Measurements from ENCODE around the gene GALNT1. TPM values are rescaled to one million over a fixed set of nuclear protein-coding genes. Genes with fewer than 3 reads are reported as not detected.
A peak's percentile ranks its signal among the peaks of the same experiment; 100 is the strongest.

Gene GALNT1
- total RNA-seq, 1 experiment from 2014 or later = 16.0 TPM

DNA sequence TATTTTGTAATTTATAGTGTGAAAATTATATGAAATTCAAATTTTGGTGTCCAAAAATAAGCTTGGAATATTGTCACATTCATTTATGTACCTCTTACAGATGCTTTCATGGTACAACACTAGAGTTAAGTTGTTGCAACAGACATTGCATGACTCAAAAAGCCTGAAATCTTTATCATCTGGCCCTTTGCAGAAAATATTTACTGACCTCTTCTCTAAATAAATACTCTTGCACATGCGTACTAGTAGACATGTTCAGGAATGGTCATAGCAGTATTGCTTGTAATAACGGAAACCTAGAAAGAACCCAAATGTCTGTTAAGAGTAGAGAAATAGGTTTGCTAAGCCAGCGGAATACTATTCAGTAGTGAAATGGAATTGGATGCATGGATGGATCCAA lies 60.4 kb downstream of the GALNT1 start:
- in situ Hi-C loops (cut with HindIII; ENCODE audit: low pct_unique_long_range_greater_than_20kb, low sequenced_read_pairs) = no loop called here
- no peak for DNase-seq (ENCODE audit: low read depth)

DNA sequence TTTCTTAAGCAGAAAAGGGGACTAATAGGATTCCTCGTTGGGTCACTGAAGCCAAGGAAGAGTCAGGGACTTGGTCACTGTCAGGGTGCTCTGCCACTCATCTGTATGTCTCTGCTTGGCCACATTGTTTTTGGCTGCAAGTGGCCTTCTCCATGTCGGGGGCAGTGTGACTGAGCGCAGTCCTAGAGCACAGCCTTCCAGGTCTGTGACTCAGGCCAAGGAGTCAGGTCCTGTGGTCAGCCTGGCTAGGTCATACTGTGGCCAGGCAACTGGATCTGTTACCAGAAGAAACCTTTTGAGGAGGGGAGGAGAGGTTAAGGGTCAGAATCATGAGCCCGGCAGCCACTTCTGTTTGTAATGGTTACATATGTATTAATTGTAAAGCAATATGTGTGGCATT lies 61.3 kb downstream of the GALNT1 start:
- DNase-seq (ENCODE audit: low read depth) = no peak
- in situ Hi-C loops (cut with HindIII; ENCODE audit: low pct_unique_long_range_greater_than_20kb, low sequenced_read_pairs) = no loop called here

DNA sequence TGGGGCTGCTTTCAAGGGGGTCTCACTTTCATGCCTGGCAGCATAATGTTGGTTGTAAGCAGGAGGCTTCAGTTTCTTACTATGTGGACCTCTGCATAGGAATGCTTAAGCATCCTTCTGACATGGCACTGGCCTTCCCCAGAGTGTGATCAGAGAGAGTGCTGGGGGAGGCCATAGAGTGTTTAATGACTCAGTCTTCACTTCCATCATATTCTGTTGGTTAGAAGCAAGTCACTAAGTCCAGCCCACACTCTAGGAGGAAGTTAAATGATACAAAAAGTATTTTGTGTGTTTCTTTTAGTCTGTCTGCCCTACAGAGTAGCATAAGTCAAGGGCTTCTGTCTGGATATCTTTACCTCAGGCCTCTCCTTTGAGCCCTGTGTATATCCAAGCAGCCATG lies 64.9 kb downstream of the GALNT1 start:
- DNase-seq (ENCODE audit: low read depth) = no peak
- in situ Hi-C loops (cut with HindIII; ENCODE audit: low pct_unique_long_range_greater_than_20kb, low sequenced_read_pairs) = no loop called here

DNA sequence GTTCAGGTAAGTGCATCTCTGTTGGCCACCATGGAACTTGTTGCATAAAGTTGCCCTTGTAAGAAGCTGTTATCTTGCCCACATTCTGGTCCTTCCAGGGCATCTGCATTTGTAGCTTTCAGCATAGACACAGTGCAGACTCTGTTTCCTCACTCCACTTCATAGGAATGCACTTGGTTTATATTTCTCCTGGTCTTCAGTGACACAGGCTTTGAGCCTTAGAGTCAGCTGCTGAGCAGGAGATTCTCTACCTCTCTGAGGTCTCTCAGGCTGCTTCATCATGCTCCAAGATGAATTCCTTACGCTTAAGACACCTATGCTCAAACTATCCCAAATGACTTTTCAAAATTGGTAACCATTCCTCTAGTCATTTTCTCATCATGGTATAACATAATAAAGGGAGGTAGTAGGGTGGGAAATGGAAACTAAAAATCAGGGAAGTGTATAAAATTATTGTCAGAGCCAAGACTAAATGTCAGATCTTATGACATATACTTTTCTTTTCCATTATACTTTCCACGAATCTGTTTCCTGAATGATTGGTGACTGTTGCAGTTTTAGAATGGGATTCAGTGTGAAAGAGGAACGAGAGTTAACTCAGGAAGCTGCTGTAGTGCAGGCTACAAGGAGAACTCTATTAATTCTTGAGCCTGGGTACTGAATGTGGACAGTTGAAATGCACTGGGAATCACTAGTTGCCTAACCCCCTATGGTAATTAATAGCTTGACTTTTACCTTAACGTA lies 72.0 kb downstream of the GALNT1 start:
- DNase-seq (ENCODE audit: low read depth) = no peak
- in situ Hi-C loops (cut with HindIII; ENCODE audit: low pct_unique_long_range_greater_than_20kb, low sequenced_read_pairs) = no loop called here

DNA sequence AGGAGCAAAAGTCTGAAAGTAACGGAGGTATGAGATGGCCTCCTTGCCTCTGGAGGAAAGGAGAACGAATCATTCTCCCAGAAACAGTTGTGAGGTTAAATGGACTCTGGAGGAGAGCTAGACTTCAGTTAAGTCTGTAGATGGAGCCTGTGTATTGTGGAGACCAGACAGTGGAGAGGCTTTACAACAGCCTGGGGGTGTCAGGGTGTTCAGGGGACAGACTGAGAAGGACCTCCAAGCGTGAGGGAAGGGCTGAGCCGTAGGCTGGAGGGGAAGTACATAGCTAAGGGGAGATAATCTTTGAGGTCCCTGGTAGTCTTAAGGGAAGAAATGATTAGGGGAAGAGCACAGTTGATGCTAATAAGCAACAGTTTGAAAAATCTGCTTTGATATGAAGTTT lies 76.6 kb downstream of the GALNT1 start:
- in situ Hi-C loops (cut with HindIII; ENCODE audit: low pct_unique_long_range_greater_than_20kb, low sequenced_read_pairs) = no loop called here
- DNase-seq (ENCODE audit: low read depth) = no peak

DNA sequence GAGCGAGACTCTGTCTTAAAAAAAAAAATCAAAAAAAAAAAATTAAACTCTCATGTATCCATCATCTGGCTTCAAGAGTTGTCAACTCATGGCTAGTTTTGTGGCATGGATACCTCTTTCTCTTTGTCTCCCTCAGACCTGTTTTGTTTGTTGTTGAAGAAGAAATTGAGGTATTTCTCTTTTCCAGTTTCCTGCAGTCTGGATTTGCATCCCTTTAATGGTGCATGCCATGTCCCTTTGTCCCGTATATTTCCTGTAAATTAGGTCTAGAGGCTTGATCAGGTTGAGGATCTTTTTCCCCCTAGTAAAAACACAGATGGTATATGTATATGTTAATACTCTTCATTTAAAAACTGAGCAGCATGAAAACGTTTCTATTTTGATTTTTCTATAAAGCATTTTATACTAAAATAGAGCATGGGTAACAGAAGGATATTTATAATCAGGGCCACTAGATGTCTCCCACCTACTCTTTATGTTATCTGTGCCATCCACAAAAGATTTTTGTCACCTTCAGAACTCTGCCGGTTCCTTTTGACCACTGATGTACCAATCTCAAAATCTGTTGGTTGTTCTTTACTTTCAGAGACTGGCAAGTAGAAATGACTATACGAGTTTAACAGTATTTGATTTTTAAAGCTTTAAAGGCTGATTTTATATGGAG lies 80.1 kb downstream of the GALNT1 start:
- no peak for DNase-seq (ENCODE audit: low read depth)
- in situ Hi-C loops (cut with HindIII; ENCODE audit: low pct_unique_long_range_greater_than_20kb, low sequenced_read_pairs) = no loop called here

DNA sequence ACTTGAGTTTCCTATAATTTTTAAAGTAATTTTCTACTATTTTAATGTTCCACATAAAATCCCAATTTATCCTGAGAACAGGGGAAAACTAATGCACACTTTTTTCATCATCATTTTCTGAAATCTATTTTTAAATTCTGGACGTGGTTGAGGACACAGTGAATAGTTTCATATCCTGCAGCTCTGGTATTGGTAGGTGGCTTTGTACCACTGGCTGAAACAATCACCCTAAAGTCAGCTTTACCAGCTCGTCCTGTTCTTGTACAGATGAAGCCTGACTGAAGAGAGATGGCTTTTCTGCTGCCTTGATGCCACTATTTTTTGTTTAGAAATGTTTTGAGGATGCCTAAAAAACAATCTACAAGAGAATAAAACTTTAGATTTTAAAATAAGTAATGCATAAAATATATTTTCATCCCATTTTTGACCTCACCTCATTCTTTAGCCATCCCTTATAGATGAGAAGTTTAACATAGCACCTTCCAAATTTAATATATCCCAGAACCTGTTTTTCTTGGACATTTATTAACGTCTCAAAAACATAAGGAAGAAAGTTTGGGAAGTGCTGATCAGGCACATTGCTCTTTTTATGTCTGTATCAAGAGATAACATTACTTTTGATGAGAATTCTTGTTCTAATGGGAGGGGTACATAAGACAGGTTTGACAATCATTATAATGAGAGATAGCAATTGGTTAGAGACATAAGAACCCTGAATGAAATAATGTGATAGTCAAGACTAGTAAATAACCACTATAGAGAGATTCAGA lies 80.9 kb downstream of the GALNT1 start:
- in situ Hi-C loops (cut with HindIII; ENCODE audit: low pct_unique_long_range_greater_than_20kb, low sequenced_read_pairs) = no loop called here
- no peak for DNase-seq (ENCODE audit: low read depth)

DNA sequence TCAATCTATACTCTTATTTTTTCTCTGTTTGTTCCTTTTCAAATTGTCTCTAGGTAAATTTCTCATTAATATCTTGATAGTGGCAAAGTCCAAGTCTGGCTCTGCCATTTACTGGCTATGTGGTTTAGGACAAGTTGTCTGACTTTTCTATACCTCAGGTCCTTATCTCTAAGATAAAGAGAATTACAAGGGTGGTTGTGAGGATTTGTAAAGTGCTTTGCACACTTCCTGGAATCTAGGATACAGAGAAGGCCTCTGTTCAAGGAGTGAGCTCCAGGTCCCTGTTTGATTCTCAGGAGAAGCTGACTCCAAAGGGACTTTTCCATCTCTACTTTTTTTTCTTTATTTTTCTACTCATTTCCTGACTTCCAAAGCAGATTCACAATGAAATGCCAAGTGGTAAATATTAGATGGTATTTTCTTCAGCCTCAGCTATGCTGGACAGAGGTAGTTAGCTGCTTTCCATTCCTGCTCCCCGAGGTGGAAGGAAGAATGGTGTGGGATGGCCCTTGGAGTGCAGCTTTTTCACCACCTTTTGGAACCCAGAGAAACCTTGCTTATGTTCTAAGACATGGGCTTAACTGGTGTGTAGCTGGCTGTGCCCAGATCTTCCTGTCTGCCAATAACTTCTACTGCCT lies 90.5 kb downstream of the GALNT1 start:
- in situ Hi-C loops (cut with HindIII; ENCODE audit: low pct_unique_long_range_greater_than_20kb, low sequenced_read_pairs) = no loop called here
- DNase-seq (ENCODE audit: low read depth) = no peak

DNA sequence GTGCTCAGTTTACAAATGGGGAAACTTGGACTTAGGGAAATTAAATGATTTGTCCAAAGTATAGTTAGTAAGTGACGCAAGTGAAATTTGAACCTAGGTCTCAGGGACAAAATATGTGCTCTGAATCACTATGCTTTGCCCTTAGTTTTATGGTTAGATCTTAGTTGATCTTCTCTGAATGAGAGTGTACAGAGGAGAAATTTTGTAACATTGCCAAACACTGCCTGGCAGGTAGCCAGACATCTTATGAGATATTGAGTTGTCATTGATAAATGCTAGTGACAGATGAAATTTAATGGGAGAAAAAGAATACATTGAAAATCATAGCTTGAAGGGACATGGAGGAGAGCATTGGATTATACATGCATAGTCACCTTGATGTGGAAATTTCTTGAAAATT lies 91.4 kb downstream of the GALNT1 start:
- no peak for DNase-seq (ENCODE audit: low read depth)
- in situ Hi-C loops (cut with HindIII; ENCODE audit: low pct_unique_long_range_greater_than_20kb, low sequenced_read_pairs) = no loop called here

DNA sequence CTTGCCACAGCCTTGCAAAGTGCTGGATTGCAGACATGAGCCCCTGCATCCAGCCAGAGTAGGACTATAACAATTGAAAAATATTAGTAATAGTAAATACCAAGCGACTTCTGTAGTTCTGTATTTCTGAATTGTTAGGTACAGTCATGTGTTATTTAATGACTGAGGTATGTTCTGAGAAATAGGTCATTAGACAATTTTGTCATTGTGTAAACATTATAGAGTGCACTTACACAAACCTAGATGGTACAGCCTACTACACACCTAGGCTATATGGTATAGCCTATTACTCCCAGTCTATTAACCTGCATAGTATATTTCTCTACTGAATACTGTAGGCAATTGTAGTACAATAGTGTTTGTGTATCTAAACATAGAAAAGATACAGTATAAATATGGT lies 92.1 kb downstream of the GALNT1 start:
- no peak for DNase-seq (ENCODE audit: low read depth)
- in situ Hi-C loops (cut with HindIII; ENCODE audit: low pct_unique_long_range_greater_than_20kb, low sequenced_read_pairs) = no loop called here

DNA sequence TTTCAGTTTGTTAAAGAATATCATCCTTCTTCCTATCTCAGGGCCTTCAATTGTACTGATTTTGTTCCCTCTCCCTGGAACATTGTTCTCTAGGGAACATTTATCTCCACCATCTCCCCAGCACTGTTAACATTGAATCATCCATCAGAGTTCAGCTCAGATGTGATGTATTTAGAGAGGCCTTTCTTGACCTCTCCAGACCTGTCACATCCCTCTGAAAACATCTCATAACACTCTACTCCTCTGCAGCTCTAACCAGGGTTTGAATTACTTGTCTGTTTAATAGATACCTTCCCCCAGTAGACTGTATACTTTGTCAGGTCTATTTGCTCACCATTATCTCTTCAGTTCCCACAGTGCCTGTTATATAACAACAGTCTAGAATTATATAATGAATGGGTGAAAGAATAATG lies 98.6 kb downstream of the GALNT1 start:
- no peak for DNase-seq (ENCODE audit: low read depth)

DNA sequence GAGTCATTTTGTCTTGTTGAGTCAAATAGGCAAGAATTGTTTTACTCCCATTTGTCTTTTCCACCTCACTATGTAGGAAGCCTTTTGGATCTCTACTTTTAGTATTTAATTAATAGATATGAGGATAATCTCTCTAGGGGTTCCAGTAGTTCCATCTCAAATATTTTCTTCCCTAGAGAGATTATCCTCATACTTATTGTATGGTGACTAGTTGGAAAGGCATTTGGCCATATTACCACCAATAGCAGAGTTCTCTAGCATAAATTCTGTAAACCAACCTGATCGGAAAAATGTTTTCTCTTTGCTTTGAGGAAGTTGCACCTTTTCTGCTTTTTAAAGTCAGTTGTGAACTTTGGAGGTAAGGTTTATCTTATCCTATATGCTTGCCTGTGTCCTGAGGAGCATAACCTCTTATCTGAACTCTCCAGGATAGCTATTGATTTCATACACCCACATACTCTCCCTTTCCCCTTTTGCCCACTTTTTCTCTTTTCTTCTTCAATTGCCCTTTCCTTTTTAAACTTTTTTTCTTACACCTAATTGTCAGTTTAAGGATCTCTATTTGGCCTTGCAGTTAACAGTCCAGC lies 100.8 kb downstream of the GALNT1 start:
- in situ Hi-C loops (cut with HindIII; ENCODE audit: low pct_unique_long_range_greater_than_20kb, low sequenced_read_pairs) = no loop called here
- no peak for DNase-seq (ENCODE audit: low read depth)

More for the DNA sequence above, 98.6 kb downstream of the GALNT1 start:
- in situ Hi-C loops (cut with HindIII; ENCODE audit: low pct_unique_long_range_greater_than_20kb, low sequenced_read_pairs) = no loop called here

DNA sequence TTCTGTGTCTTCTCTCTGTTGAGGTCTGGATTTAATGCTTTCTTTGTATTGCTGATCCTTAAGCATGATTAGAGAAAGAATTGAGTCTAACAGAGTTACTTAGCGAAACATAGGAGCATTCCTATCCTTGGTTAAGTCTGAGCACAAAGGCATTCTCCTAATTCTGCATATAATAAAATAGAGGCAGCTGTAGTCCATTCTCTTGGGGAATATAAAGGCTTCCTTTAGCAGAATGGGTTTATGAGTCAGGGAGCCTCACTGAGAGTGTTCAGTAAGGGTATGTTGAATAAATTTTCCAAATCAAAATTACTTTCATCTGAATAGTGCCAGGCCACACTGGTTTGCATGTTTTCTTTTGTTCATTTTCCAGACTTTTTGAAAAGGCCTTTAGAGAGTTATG lies 101.5 kb downstream of the GALNT1 start:
- in situ Hi-C loops (cut with HindIII; ENCODE audit: low pct_unique_long_range_greater_than_20kb, low sequenced_read_pairs) = no loop called here
- DNase-seq (ENCODE audit: low read depth) = no peak

DNA sequence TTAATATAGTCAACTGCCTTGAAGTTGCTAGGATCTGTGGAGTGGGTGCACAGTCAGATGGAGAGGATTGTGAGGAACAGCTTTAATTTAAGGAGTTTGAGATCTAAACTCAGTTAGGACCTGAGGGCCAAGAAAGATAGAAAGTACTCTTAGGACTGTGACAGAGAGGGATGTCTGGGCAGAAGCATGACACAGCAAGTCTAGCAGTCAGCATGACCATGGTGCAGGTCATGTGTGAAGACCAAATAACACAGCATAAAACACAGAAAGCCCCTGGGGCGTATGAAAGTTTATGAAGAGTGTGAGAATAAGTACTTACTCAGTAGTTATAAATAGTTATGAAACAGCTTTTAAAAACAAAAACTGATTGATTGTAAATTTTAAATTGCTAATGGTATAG lies 107.2 kb downstream of the GALNT1 start:
- peak; percentile 9 for DNase-seq (ENCODE audit: low read depth)
- in situ Hi-C loops (cut with HindIII; ENCODE audit: low pct_unique_long_range_greater_than_20kb, low sequenced_read_pairs) = no loop called here

DNA sequence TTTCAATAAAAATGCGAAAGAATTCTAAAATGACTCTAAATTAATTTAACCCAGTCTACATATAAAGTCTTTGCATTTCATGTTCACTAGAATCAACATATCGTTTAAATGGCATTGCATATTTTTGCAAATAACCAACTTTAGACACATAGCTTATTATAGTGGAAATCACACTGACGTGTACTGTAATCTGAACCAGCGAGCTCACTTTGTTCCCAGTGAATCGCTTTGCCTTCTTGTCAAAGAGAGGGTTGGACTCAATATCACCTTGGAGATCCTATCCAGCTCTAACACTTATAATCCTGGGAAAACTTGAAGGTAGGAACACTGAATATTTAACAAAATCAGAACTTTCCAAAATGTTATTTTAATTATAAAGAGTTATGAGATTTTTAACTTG lies 108.2 kb downstream of the GALNT1 start:
- no peak for DNase-seq (ENCODE audit: low read depth)
- in situ Hi-C loops (cut with HindIII; ENCODE audit: low pct_unique_long_range_greater_than_20kb, low sequenced_read_pairs) = no loop called here

DNA sequence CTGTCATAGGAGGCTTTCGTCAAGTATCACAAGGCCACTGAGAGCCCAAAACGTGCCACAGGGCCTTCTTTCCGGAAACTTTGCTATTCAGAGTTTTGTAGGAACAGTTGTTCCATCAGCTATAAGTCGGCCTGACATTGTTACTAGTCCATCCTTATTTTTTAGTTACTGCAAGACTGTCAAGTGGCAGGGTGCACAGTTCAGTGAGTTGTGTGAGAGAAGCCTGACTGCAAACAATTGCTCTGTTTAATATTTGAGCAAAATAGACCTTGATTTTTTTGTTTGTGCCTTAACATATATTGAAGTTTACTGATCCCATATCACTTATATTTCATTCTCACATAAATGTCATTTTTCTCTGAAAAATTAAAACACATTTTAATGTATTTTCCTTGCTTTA lies 110.1 kb downstream of the GALNT1 start:
- in situ Hi-C loops (cut with HindIII; ENCODE audit: low pct_unique_long_range_greater_than_20kb, low sequenced_read_pairs) = no loop called here

DNA sequence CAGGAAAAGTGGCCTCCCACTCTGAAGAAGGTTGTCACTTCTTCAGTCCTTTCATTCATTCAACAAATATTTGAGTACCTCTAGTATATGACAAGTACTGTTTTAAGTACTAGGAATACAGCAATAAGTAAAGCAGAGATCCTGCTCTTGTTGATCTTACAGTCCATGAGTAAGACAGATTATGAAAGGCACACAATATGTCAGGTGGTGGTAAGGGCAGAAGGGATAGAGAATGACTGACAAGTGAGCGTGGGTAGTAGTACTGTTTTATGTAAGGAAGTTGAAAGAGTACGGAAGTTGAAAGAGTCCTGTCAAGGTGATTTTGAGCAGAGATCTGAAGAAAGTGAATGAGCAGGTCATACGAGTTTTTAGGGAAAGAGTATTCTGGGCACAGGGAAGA lies 111.3 kb downstream of the GALNT1 start:
- no peak for DNase-seq (ENCODE audit: low read depth)
- in situ Hi-C loops (cut with HindIII; ENCODE audit: low pct_unique_long_range_greater_than_20kb, low sequenced_read_pairs) = no loop called here

More for the DNA sequence above, 110.1 kb downstream of the GALNT1 start:
- no peak for DNase-seq (ENCODE audit: low read depth)

DNA sequence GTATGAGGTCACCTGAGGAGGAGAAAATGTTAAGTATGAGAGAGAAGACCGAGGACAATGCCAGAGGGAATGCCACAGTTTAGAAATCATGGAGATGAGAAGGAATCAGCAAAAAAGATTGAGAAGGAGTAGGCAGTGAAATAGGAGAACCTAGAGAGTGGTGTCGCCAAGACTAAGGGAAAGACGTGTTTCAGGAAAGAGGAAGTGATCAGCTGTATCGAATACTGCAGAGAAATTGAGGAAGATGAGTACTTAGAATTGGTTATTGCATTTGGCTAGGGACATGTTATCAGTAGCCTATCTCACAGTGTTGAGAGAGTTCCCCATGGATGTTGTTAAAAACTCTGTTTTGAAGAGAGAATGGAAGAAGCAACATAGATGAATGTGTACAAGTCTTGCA lies 112.3 kb downstream of the GALNT1 start:
- in situ Hi-C loops (cut with HindIII; ENCODE audit: low pct_unique_long_range_greater_than_20kb, low sequenced_read_pairs) = no loop called here

DNA sequence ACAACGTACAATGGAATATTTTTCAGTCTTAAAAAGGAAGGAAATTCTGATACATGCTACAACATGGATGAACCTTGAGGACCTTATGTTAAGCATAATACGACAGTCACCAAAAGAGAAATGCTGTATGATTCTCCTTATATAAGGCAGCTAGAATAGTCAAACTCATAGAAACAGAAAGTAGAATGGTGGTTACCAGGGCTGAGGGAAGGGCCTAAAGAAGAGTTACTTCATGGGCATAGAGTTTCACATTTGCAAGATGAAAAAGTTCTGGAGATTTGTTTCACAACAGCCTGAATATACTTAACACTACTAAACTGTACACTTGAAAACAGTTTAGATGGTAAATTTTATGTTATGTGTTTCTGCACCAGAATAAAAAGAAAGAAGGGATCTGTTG lies 113.3 kb downstream of the GALNT1 start:
- in situ Hi-C loops (cut with HindIII; ENCODE audit: low pct_unique_long_range_greater_than_20kb, low sequenced_read_pairs) = no loop called here

More for the DNA sequence above, 112.3 kb downstream of the GALNT1 start:
- DNase-seq (ENCODE audit: low read depth) = no peak

More for the DNA sequence above, 113.3 kb downstream of the GALNT1 start:
- DNase-seq (ENCODE audit: low read depth) = no peak

Measured in Caki2 (cell line).